CD4-positive, alpha-beta T cell treated with Interleukin-10 for 1 hour (primary cell): ENCODE results near the gene SMC1A.

Experiments used
- DNase-seq: peaks from one replicate; pipeline ENCODE4 v3.0.0-alpha.2; 2020

SMC1A gene

GRCh38 chrX:53333853-53334252 is 88.6 kb downstream of the SMC1A start:
- DNase-seq, result no peak

GRCh38 chrX:53332204-53332603 is 90.2 kb downstream of the SMC1A start:
- no peak for DNase-seq

- DNase-seq, result no peak
Observed at GRCh38 chrX:53330331-53330730, 92.1 kb downstream of the SMC1A start.

GRCh38 chrX:53324803-53325202 is 97.7 kb downstream of the SMC1A start:
- no peak for DNase-seq
